Measurements from ENCODE around the gene ARFGEF3.

The ARFGEF3 gene

GRCh38 chr6:138162955-138163575 is 1.3 kb downstream of the ARFGEF3 start:
- DNase-seq (ENCODE audit: low read depth, low spot score): no peak

- DNase-seq (ENCODE audit: low read depth, low spot score): no peak
Measured at GRCh38 chr6:138175596-138175995, 13.9 kb downstream of the ARFGEF3 start.

DNA sequence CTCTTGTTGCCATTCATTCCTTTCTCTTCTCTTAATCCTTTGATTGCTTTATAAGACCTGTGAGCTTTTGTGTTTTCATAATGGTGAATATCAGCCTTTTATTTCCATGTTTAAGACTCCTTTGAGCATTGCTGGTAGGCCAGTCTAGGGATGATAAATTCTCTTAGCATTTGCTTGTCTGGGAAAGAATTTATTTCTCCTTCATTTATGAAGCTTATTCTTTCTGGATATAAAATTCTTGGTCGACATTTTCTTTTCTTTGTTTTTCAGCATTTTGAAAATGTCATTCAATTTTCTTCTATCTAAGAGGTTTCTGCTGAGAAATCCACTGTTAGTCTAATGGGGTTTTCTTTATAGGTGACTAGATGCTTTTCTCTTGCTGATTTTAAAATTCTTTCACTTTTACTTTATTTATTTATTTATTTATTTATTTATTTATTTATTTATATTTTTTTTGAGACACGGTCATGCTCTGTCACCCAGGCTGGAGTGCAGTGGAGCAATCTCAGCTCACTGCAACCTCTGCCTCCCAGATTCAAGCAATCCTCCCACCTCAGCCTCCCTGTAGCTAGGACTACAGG is 15.0 kb downstream of the ARFGEF3 start:
- no peak for DNase-seq (ENCODE audit: low read depth, low spot score)

DNA sequence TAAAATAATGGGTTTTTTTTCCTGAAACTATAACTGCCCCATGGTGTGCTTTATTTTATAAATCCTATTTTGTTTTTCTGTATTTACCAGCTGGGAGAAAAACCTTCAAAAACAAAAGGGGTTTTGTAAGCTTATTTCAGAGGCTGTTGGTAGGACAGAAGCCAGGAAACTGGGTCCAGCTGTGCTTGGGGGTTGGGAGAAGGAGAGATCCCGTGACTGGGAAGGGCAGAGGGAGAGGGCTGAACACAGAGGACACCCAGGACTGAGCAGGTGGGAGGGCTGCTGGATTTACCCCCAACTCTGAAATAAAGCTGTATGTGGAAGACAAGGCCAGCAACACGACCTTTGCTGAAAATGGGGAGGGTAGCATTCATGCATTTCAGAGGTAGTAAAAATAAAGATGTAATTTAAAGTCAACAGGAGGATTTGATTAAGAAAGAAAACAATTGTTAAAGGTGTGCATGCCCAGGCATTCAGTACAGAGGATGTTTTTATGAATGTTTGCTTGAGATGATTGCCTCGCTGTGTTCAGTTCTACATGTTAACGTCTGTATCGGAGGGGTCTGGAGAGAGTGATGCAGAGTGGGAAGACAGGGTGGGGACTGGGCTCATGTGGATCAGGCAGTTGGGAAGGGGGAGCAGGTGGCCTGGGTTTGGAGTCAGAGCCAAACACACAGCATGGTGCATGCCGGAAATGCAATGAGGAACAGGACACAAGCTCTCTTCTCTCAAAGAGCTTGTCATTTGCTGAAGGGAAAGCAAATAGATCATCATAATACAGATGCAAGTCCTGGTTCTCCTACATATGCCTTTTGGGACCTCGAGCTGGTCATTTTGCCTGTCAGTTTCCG is 21.4 kb downstream of the ARFGEF3 start:
- no peak for DNase-seq (ENCODE audit: low read depth, low spot score)

- no peak for DNase-seq (ENCODE audit: low read depth, low spot score)
Measured at GRCh38 chr6:138183790-138184134, 22.0 kb downstream of the ARFGEF3 start.

DNA sequence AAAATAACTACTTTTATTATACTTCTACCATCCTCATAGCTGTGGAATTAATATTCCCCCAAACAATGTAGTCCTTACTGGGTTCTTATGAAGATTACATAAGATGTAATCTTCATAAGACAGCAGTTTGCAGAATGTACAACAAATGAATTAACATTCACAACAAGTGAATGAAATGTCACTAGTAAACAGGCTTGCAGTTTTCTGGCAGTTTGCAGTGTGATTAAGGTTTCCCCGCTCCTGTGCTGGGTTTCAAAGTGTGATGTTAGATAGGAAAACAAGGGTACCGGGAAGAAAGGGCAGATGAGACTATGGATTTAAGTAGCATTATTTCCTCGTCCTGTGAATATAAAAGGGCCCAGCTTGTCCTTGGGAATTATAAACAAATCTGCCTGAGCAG is 22.5 kb downstream of the ARFGEF3 start:
- DNase-seq (ENCODE audit: low read depth, low spot score): no peak

- no peak for DNase-seq (ENCODE audit: low read depth, low spot score)
Measured at GRCh38 chr6:138187156-138187555, 25.4 kb downstream of the ARFGEF3 start.

GRCh38 chr6:138188278-138188941 is 26.7 kb downstream of the ARFGEF3 start:
- no peak for DNase-seq (ENCODE audit: low read depth, low spot score)

DNA sequence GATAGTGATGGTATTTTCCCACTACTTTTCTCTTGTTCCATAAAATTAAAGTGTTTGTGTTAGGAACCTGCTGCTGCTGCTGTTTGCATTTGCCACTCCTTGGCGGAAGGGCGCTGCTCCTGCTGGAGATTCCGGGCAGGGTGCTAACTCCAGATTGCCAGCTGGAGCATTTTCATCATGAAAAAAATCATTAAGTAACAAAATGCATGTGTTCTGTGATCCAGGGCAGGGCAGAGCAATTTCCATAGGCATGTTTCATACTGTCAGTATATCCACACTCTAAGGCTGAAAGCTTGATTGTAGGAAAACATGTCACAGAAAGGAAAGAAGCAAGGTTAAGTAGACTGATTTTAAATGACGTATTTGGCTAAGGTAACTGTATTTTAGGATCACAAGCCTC is 32.5 kb downstream of the ARFGEF3 start:
- no peak for DNase-seq (ENCODE audit: low read depth, low spot score)

DNA sequence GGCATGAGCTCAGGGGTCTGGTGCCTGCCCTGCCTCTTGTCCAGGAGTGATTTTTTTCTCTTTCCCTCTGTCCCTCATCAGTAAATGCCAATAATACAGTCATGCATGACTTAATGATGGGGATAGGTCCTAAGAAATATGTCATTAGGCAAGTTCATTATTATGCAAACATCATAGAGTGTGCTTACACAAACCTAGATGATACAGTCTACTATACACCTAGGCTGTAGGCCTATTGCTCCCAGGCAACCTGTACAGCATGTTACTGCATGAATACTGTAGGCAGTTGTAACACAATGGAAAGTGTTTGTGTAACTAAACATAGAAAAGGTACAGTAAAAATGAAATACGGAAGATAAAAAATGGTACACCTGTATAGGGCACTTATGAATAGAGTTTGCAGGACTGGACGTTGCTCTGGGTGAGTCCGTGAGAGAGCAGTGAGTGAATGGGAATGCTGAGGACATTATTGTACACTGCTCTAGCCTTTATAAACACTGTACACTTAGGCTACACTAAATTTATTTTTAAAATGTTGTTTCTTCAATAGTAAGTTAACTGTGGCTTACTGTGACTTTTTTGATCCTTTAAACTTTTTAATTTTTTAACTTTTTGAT is 34.5 kb downstream of the ARFGEF3 start:
- no peak for DNase-seq (ENCODE audit: low read depth, low spot score)

GRCh38 chr6:138197570-138197969 is 35.8 kb downstream of the ARFGEF3 start:
- no peak for DNase-seq (ENCODE audit: low read depth, low spot score)

DNA sequence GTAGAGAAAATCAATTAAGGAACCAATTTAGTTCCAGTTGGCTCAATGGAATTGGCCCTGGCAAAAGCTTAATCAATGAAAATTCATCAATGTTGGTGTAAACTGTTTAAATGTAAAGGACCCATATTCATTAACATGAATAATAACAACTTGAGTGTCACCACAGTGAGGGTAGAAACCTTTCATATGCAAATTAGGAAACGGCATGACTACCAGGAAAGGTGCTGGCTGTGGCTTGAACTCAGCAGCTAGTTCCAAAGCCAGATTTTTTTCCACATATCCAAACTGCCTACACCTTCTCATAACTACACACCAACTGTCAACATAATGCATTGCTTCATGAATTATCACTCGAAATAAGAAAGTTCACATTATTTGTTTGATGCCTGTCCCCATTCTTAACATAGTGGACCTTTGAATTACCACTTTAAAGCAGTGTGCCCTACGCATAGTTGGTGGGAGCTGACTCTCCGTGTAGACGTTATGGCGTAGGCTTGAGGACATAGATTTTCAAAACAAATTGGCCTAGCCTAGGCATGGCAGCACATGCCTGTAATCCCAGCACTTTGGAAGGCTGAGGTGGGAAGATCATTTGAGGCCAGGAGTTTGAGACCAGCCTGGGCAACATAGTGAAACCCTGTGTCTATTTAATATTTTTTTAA is 36.8 kb downstream of the ARFGEF3 start:
- no peak for DNase-seq (ENCODE audit: low read depth, low spot score)

- DNase-seq (ENCODE audit: low read depth, low spot score): no peak
Measured at GRCh38 chr6:138201836-138202235, 40.1 kb downstream of the ARFGEF3 start.

- DNase-seq (ENCODE audit: low read depth, low spot score): no peak
Measured at GRCh38 chr6:138203315-138203714, 41.6 kb downstream of the ARFGEF3 start.

GRCh38 chr6:138204303-138204702 is 42.6 kb downstream of the ARFGEF3 start:
- no peak for DNase-seq (ENCODE audit: low read depth, low spot score)

DNA sequence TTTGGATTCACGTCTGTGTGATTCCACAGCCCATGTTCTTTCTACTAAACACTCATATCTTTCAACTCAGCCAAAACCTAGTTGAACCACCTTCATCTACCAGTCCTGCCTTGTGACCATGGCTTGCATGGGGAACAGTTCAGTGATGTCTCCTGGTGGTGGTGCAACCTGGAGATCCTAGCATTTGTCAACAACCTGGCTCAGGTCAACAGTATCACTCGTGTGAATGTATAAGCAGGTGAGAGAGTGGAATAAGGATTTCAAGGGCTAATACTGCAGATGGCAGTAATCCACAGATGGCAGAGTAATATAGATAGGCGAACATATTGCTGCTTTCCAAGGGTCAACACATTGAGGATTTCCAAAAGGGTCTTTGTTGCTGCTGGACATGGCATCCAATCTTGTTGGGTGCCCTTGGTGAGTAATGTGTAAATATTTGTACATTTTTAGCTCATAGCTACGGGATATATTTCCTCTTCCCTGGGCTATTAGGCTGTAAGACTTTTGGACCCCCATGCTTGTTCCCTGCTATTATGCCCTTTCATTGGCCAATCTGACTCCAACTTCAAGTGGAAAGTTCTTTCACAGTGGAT is 43.1 kb downstream of the ARFGEF3 start:
- DNase-seq (ENCODE audit: low read depth, low spot score): no peak

- DNase-seq (ENCODE audit: low read depth, low spot score): no peak
Measured at GRCh38 chr6:138205437-138206094, 43.8 kb downstream of the ARFGEF3 start.

GRCh38 chr6:138206862-138207261 is 45.1 kb downstream of the ARFGEF3 start:
- DNase-seq (ENCODE audit: low read depth, low spot score): no peak

- no peak for DNase-seq (ENCODE audit: low read depth, low spot score)
Measured at GRCh38 chr6:138211048-138211581, 49.4 kb downstream of the ARFGEF3 start.

GRCh38 chr6:138211601-138212000 is 49.9 kb downstream of the ARFGEF3 start:
- DNase-seq (ENCODE audit: low read depth, low spot score): no peak
